WTC11 (cell line): ENCODE results near the gene CFAP299. TPM values are rescaled to one million over a fixed set of nuclear protein-coding genes. Genes with fewer than 3 reads are reported as not detected.

Source experiments
- ATAC-seq: fragments of 200-7000 bp; cut with Tn5 transposase; 2 replicates; pipeline ENCODE4 v1.10.0; 2021; ENCODE audit warnings: mild to moderate bottlenecking, moderate library complexity
- CTCF ChIA-PET: fragments of 300-600 bp; sonication (Branson Sonifier 250); formaldehyde crosslinking; loops from one replicate; lab custom pipeline; 2021; ENCODE audit warnings: antibody characterized with exemption; lab: Charles Lee
- POLR2A ChIA-PET: fragments of 350-600 bp; sonication (Branson Sonifier 250); formaldehyde crosslinking; loops from one replicate; lab custom pipeline; 2021; ENCODE audit warnings: antibody characterized with exemption; lab: Charles Lee
- DNase-seq: peaks from one replicate; pipeline ENCODE4 v3.0.0; 2021; ENCODE audit warnings: low spot score
- H3K27ac Mint-ChIP-seq: 2 replicates; pipeline ENCODE4 v1.8.0; 2021; ENCODE audit warnings: mixed read lengths
- H3K27me3 Mint-ChIP-seq: 2 replicates; pipeline ENCODE4 v1.8.0; 2021; ENCODE audit warnings: low read depth, mild to moderate bottlenecking, moderate library complexity, mixed read lengths
- H3K36me3 Mint-ChIP-seq: 2 replicates; pipeline ENCODE4 v1.8.0; 2021; ENCODE audit warnings: mixed read lengths
- H3K4me1 Mint-ChIP-seq: 2 replicates; pipeline ENCODE4 v1.8.0; 2022; ENCODE audit warnings: mixed read lengths
- H3K4me3 Mint-ChIP-seq: 2 replicates; pipeline ENCODE4 v1.8.0; 2021; ENCODE audit warnings: mild to moderate bottlenecking, moderate library complexity, mixed read lengths
- H3K9me3 Mint-ChIP-seq: 2 replicates; pipeline ENCODE4 v1.8.0; 2021; ENCODE audit warnings: mixed read lengths
- AR ChIP-seq: fragments of 250-450 bp; sonication (Bioruptor Pico); IDR thresholded peaks from 2 replicates; pipeline ENCODE4 v1.9.0; 2021; ENCODE audit warnings: mild to moderate bottlenecking
- ATF1 ChIP-seq: sonication (generic); formaldehyde crosslinking; IDR thresholded peaks from 2 replicates; pipeline ENCODE4 v1.8.1; 2023; ENCODE audit warnings: mild to moderate bottlenecking, moderate library complexity, missing genetic modification reagents
- E2F4 ChIP-seq: sonication (generic); formaldehyde crosslinking; IDR thresholded peaks from 2 replicates; pipeline ENCODE4 v1.8.1; 2022; ENCODE audit warnings: low read depth, mild to moderate bottlenecking, moderate library complexity, missing genetic modification reagents, borderline replicate concordance
- GABPB1 ChIP-seq: sonication (generic); formaldehyde crosslinking; IDR thresholded peaks from 2 replicates; pipeline ENCODE4 v1.8.1; 2023; ENCODE audit warnings: mild to moderate bottlenecking, missing genetic modification reagents
- MLX ChIP-seq: sonication (generic); formaldehyde crosslinking; IDR thresholded peaks from 2 replicates; pipeline ENCODE4 v1.8.1; 2023; ENCODE audit warnings: mild to moderate bottlenecking, missing genetic modification reagents, moderate library complexity
- SMAD3 ChIP-seq: sonication (generic); formaldehyde crosslinking; IDR thresholded peaks from 2 replicates; pipeline ENCODE4 v1.8.0; 2022; ENCODE audit warnings: missing genetic modification reagents, mild to moderate bottlenecking, borderline replicate concordance
- TEAD1 ChIP-seq: sonication (generic); formaldehyde crosslinking; IDR thresholded peaks from 2 replicates; pipeline ENCODE4 v1.8.0; 2022; ENCODE audit warnings: mild to moderate bottlenecking, missing genetic modification reagents
- USF1 ChIP-seq: sonication (generic); formaldehyde crosslinking; IDR thresholded peaks from 2 replicates; pipeline ENCODE4 v1.8.0; 2022; ENCODE audit warnings: mild to moderate bottlenecking, missing genetic modification reagents
- ZNF121 ChIP-seq: sonication (generic); formaldehyde crosslinking; IDR thresholded peaks from 2 replicates; pipeline ENCODE4 v1.8.0; 2023; ENCODE audit warnings: missing genetic modification reagents
- total RNA-seq: library from RNA; stranded (reverse); gene quantifications from 3 replicates; pipeline ENCODE4 v1.2.3, GENCODE V29; 2021
- TF ChIP-seq, protein P1 (sequence below): fragments of 250-450 bp; sonication (Bioruptor Pico); IDR thresholded peaks from 2 replicates; pipeline ENCODE4 v2.1.2; 2022; ENCODE audit warnings: mild to moderate bottlenecking, moderate library complexity
- TF ChIP-seq, protein P2 (sequence below): sonication (generic); formaldehyde crosslinking; IDR thresholded peaks from 2 replicates; pipeline ENCODE4 v1.8.0; 2022; ENCODE audit warnings: mild to moderate bottlenecking, missing genetic modification reagents
- TF ChIP-seq, protein P3 (sequence below): sonication (generic); formaldehyde crosslinking; IDR thresholded peaks from 2 replicates; pipeline ENCODE4 v1.8.0; 2022; ENCODE audit warnings: mild to moderate bottlenecking, missing genetic modification reagents
- TF ChIP-seq, protein P4 (sequence below): sonication (generic); formaldehyde crosslinking; IDR thresholded peaks from 2 replicates; pipeline ENCODE4 v1.8.0; 2023; ENCODE audit warnings: missing genetic modification reagents
- TF ChIP-seq, protein P5 (sequence below): sonication (generic); formaldehyde crosslinking; IDR thresholded peaks from 2 replicates; pipeline ENCODE4 v1.8.0; 2023; ENCODE audit warnings: missing genetic modification reagents, mild to moderate bottlenecking, borderline replicate concordance

Gene CFAP299
- total RNA-seq, 1 experiment from 2014 or later, result not detected

GRCh38 chr4:80307774-80308465 lies 27.6 kb upstream of the CFAP299 start:
- H3K4me1 Mint-ChIP-seq, result peaks cover 43% of the 10 kb centered on the region
- DNase-seq, result no peak
- TF ChIP-seq, protein P1, sequence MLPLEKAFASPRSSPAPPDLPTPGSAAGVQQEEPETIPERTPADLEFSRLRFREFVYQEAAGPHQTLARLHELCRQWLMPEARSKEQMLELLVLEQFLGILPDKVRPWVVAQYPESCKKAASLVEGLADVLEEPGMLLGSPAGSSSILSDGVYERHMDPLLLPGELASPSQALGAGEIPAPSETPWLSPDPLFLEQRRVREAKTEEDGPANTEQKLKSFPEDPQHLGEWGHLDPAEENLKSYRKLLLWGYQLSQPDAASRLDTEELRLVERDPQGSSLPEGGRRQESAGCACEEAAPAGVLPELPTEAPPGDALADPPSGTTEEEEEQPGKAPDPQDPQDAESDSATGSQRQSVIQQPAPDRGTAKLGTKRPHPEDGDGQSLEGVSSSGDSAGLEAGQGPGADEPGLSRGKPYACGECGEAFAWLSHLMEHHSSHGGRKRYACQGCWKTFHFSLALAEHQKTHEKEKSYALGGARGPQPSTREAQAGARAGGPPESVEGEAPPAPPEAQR (CRISPR knock-in tag), result no peak
- TF ChIP-seq GABPB1 (CRISPR knock-in tag) (no peak), SMAD3 (CRISPR knock-in tag) (no peak), USF1 (no peak), TEAD1 (CRISPR knock-in tag) (no peak), ATF1 (CRISPR knock-in tag) (no peak), AR (CRISPR knock-in tag) (no peak), MLX (CRISPR knock-in tag) (no peak), E2F4 (CRISPR knock-in tag) (no peak), ZNF121 (CRISPR knock-in tag) (no peak)
- TF ChIP-seq, protein P2, sequence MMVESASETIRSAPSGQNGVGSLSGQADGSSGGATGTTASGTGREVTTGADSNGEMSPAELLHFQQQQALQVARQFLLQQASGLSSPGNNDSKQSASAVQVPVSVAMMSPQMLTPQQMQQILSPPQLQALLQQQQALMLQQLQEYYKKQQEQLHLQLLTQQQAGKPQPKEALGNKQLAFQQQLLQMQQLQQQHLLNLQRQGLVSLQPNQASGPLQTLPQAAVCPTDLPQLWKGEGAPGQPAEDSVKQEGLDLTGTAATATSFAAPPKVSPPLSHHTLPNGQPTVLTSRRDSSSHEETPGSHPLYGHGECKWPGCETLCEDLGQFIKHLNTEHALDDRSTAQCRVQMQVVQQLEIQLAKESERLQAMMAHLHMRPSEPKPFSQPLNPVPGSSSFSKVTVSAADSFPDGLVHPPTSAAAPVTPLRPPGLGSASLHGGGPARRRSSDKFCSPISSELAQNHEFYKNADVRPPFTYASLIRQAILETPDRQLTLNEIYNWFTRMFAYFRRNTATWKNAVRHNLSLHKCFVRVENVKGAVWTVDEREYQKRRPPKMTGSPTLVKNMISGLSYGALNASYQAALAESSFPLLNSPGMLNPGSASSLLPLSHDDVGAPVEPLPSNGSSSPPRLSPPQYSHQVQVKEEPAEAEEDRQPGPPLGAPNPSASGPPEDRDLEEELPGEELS (CRISPR knock-in tag), result no peak
- TF ChIP-seq, protein P3, sequence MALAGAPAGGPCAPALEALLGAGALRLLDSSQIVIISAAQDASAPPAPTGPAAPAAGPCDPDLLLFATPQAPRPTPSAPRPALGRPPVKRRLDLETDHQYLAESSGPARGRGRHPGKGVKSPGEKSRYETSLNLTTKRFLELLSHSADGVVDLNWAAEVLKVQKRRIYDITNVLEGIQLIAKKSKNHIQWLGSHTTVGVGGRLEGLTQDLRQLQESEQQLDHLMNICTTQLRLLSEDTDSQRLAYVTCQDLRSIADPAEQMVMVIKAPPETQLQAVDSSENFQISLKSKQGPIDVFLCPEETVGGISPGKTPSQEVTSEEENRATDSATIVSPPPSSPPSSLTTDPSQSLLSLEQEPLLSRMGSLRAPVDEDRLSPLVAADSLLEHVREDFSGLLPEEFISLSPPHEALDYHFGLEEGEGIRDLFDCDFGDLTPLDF (CRISPR knock-in tag), result no peak
- TF ChIP-seq, protein P4, sequence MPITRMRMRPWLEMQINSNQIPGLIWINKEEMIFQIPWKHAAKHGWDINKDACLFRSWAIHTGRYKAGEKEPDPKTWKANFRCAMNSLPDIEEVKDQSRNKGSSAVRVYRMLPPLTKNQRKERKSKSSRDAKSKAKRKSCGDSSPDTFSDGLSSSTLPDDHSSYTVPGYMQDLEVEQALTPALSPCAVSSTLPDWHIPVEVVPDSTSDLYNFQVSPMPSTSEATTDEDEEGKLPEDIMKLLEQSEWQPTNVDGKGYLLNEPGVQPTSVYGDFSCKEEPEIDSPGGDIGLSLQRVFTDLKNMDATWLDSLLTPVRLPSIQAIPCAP (CRISPR knock-in tag), result no peak
- TF ChIP-seq, protein P5, sequence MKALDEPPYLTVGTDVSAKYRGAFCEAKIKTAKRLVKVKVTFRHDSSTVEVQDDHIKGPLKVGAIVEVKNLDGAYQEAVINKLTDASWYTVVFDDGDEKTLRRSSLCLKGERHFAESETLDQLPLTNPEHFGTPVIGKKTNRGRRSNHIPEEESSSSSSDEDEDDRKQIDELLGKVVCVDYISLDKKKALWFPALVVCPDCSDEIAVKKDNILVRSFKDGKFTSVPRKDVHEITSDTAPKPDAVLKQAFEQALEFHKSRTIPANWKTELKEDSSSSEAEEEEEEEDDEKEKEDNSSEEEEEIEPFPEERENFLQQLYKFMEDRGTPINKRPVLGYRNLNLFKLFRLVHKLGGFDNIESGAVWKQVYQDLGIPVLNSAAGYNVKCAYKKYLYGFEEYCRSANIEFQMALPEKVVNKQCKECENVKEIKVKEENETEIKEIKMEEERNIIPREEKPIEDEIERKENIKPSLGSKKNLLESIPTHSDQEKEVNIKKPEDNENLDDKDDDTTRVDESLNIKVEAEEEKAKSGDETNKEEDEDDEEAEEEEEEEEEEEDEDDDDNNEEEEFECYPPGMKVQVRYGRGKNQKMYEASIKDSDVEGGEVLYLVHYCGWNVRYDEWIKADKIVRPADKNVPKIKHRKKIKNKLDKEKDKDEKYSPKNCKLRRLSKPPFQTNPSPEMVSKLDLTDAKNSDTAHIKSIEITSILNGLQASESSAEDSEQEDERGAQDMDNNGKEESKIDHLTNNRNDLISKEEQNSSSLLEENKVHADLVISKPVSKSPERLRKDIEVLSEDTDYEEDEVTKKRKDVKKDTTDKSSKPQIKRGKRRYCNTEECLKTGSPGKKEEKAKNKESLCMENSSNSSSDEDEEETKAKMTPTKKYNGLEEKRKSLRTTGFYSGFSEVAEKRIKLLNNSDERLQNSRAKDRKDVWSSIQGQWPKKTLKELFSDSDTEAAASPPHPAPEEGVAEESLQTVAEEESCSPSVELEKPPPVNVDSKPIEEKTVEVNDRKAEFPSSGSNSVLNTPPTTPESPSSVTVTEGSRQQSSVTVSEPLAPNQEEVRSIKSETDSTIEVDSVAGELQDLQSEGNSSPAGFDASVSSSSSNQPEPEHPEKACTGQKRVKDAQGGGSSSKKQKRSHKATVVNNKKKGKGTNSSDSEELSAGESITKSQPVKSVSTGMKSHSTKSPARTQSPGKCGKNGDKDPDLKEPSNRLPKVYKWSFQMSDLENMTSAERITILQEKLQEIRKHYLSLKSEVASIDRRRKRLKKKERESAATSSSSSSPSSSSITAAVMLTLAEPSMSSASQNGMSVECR (CRISPR knock-in tag), result no peak
- no peaks in the 10 kb centered on the region for H3K36me3 Mint-ChIP-seq
- no peaks in the 10 kb centered on the region; the same call in 1 of the 2 replicates for H3K27me3 Mint-ChIP-seq
- CTCF ChIA-PET, result interaction anchor here (1.5 to 1.6 kb wide), 2 partner anchors 28 to 1266 kb away, joined by 3 to 10 read pairs; partner anchors contain the start of gene CFAP299
- H3K4me3 Mint-ChIP-seq, result no peak overlapping the region
- H3K27ac Mint-ChIP-seq, result no peak overlapping the region; the same call in 1 of the 2 replicates
- ATAC-seq, result peak; percentile 67
- H3K9me3 Mint-ChIP-seq, result peaks cover 4% of the 10 kb centered on the region
- POLR2A ChIA-PET, result interaction anchor here (0.6 kb wide), 1 partner anchor 38 kb away, joined by 3 read pairs; no protein-coding TSS in a partner anchor
